ENCODE data around the gene PIP5K1B. TPM values are rescaled to one million over a fixed set of nuclear protein-coding genes. Genes with fewer than 3 reads are reported as not detected.

PIP5K1B gene
- polyA plus RNA-seq, 12 donors, result 0.85 to 5.9 (median 1.4) TPM; not detected in 1

- no peak for DNase-seq
These were observed 103.4 kb downstream of the PIP5K1B start for GRCh38 chr9:68808338-68808890.

GRCh38 chr9:68817079-68817875, 112.2 kb downstream of the PIP5K1B start:
- DNase-seq, result no peak

GRCh38 chr9:68819065-68819464, 114.0 kb downstream of the PIP5K1B start:
- DNase-seq, result no peak

DNA sequence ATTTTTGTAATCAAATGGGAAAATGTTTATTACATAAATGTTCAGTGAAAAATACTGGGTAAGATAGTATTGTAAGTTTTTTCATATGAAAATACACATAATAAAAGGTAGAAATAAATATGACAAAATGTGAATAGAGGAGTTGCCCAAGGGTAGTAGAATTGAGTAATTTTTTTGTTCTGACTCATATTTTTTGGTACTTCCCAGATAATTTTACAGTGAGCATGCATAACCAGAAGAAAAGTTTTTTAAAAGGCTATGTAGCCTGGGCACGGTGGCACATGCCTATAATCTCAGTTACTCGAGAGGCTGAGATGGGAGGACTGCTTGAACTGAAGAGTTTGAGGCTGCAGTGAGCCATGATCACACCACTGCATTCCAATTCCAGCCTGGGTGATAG, 116.9 kb downstream of the PIP5K1B start:
- DNase-seq, result no peak

DNA sequence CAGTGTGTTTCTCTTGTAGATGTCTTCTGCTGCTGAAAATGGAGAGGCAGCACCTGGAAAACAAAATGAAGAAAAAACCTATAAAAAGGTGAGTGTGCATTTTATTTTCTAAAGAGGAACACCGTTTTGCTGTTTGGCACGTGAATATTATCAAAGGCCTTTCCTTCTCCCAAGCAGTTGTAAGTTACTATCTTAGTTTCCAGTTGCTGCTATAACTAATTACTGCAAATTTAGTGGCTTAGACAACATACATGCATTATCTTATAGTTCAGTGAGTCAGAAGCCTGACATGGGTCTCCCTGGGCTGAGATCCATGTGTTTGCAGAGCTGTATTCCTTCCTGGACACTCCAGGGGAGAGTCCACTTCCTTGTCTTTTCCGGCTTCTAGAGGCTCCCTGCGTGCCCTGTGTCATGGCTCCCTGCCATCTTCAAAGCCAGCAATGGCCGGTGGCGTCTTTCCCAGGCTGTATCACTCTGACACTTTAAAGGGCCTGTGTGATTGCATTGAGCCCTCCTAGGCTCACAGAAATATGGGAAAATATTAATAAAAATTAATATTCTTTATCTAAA, 117.6 kb downstream of the PIP5K1B start:
- DNase-seq, result no peak

- no peak for DNase-seq
These were observed 120.9 kb downstream of the PIP5K1B start for GRCh38 chr9:68825762-68826472.

DNA sequence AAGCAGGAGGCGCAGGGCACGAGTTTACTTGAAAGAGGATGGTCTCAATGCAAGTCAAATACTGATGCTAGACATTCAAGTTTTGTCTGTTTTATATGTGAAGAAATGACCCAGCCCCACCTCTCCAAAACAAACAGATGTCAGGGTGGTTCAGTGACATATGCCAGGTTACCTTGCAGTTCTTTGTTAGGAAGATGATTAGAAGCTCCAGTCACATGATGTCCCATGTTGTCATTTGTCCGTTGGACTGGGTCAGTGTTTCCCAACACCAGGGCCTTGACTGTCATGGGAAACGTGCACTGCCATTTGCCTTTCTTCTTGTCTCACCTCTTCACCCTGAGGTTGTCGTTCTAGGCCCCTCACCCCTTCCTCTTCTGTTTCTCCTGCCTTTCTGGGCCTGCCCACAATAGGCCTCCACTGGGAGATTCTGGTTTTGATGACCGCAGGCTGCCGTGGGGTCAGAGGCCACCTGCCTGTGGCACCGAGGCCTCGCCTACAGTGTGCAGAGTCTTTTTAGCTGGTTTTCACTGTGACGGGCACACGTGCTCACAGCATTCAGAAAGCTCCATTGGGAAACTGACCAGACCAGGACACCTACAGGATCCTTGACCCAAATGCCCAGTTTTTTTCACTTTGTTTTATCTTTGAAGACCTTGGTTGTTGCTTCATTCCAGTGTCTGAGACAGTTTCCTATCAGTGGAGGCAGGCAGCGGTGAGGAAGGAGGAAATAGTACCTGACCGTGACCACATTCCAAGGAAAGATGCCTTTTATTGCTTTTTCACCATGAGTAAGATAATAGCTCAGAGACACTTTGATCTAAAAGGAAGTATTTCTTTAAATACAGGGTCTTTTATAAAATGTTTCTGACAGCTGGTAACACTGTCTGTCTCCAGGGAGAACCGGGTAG, 123.1 kb downstream of the PIP5K1B start:
- DNase-seq, result no peak

GRCh38 chr9:68832101-68832500, 127.1 kb downstream of the PIP5K1B start:
- no peak for DNase-seq

DNA sequence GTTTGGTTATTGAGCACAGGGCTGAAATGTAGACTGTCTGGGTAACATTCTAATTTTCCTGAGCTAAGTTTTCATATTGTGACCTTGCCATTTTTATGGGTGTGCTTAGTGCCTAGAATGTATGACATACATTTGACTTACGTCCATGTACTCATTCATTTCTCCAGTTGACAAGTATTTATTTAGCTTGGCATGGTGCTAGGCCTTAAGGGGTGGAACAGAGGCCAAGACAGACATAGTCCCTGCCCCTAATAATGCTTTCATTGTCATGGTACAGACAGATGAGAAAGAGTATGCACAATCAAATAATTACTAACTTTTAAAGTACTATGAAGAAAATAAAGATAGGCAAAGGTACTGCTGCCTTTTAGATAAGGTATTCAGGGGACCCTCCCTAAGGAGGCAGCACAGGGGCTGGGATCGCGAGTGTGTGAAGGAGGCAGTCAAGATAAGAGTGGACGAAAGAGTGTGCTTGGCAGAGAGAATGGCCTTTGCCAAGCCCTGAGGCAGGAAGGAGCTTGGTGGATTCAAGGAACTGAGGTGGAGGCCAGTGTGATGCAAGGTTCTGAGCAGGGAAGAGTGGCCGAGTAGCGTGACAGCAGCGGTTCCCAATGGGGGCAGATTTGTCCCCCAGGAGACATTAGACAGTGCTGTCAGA, 128.0 kb downstream of the PIP5K1B start:
- no peak for DNase-seq

GRCh38 chr9:68834931-68835520, 130.0 kb downstream of the PIP5K1B start:
- no peak for DNase-seq

DNA sequence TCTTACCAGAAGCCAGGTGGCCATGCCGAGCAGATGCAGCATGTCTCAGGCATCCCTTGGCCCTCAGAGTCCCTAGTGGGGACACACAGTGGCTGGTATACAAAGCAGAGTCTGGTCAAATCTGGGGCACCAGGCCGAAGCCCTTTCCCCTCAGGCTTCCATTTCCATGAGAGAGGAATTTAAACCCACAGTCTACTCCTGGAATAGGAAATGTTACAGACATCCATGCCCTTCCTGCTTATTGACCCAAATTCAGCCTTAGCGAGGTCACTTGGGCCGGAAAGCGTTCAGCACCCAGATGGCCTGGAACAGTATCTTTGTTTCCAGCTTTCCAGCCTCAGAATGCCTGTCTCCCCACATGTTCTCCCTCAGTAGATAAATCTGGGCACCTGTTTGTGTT, 131.7 kb downstream of the PIP5K1B start:
- no peak for DNase-seq

- no peak for DNase-seq
These were observed 133.2 kb downstream of the PIP5K1B start for GRCh38 chr9:68838245-68838644.

- DNase-seq, result no peak
These were observed 136.4 kb downstream of the PIP5K1B start for GRCh38 chr9:68841276-68842052.

DNA sequence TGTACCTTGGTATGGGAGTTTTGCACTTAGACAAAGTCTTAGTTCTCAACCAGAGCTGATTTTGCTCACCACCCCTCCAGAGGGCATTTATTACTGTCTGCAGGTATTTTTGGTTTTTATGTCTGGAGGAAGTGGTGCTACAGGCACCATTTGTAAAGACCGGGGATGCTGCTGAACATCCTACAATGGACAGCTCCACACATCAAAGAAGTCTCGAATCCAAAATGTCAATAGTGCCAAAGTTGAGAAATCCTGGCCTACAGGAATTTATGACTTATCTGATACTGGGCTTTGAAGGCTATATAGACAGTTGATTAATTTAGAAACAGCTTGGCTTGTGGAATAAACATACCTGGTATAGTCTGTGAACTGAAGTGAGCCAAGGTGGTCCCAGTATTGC, 137.5 kb downstream of the PIP5K1B start:
- no peak for DNase-seq

DNA sequence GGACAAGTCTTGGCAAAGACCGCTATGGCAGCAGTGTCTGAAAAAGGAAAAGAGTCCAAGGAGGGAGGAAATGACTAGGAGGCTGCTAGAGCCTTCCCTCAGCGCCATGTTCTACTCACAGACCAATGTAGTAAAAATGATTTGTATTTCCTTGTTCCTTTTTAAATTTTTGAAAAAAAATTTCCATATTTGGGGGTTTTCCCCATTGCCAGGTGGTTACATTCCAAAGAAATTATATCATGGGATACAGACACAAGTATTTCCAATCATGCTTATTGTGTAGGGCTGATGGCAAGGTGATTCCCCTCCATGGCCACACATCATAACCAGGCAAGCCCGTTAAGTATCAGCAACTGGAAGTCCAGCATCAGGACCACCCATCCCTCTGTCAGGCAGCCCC, 138.2 kb downstream of the PIP5K1B start:
- DNase-seq, result no peak

DNA sequence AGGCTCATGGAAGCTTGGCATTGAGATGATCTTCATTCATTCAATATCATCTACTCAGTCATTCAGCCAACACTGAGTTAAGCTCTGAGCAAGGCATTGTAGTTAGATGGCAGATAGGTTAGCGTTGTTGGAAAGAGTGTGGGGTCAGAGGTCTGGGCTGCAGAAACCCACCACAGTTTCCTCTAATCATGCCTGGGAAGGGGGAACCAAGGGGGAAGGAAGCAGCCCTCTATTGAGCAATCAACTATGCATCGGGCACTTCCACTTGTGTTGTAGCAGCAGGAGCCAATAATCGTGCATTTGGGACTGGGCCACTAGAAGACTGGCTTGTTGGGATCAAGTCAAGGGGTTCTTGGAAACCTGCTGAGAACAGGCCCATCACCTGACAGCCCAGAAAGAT, 139.1 kb downstream of the PIP5K1B start:
- DNase-seq, result no peak

- no peak for DNase-seq
These were observed 139.9 kb downstream of the PIP5K1B start for GRCh38 chr9:68844631-68845612.

- DNase-seq, result no peak
These were observed 142.7 kb downstream of the PIP5K1B start for GRCh38 chr9:68847765-68848164.

- DNase-seq, result no peak
These were observed 146.6 kb downstream of the PIP5K1B start for GRCh38 chr9:68851657-68852056.
